ENCODE measurements around the gene ARRDC4.

ARRDC4 gene, protein sequence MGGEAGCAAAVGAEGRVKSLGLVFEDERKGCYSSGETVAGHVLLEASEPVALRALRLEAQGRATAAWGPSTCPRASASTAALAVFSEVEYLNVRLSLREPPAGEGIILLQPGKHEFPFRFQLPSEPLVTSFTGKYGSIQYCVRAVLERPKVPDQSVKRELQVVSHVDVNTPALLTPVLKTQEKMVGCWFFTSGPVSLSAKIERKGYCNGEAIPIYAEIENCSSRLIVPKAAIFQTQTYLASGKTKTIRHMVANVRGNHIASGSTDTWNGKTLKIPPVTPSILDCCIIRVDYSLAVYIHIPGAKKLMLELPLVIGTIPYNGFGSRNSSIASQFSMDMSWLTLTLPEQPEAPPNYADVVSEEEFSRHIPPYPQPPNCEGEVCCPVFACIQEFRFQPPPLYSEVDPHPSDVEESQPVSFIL

GRCh38 chr15:97960364-97961066, at the start of gene ARRDC4:
ARRDC4 (plus strand) TSS chr15:97960703; CDS start chr15:97960862, 159 bp downstream.
- H3K9me3 ChIP-seq = no peaks in the 10 kb centered on the region
- no peaks in the 10 kb centered on the region for H3K27me3 ChIP-seq (ENCODE audit: low read depth)
- H3K4me3 ChIP-seq = peak within 1 kb of the TSS; percentile 43
- in situ Hi-C loops (cut with MboI; ENCODE audit: low sequenced_read_pairs) = no loop called here
- peaks cover 4% of the 10 kb centered on the region; the same call in 1 of the 2 replicates for H3K4me1 ChIP-seq
- no peaks in the 10 kb centered on the region for H3K36me3 ChIP-seq (replicated peaks)
- DNase-seq (ENCODE audit: low spot score in 2 of 2) = peak; percentile 96 to 99

DNA sequence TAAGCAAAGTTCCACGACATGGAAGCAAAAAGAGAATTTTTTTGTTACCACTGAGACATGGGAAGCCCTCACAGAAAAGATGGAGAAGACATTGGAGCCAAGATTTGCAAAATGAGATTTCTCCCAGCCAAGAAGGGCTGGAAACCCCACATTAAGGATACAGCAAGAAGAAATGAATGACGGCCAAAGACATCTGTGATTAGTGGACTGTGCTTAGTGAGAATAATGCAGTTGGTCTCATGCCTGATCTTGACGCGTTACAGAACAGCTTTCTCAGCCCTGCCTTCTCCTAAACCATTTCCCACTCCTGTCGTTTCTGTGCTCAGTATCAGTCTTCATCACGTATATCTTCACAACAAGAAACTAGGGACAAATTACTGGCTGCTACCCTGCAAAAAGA, 45.8 kb upstream of the ARRDC4 start:
- H3K36me3 ChIP-seq (replicated peaks) = no peaks in the 10 kb centered on the region
- no peak overlapping the region for H3K4me3 ChIP-seq
- no peaks in the 10 kb centered on the region for H3K9me3 ChIP-seq
- no peaks in the 10 kb centered on the region; the same call in 1 of the 2 replicates for H3K27me3 ChIP-seq (ENCODE audit: low read depth)
- DNase-seq (ENCODE audit: low spot score in 2 of 2) = no peak
- in situ Hi-C loops (cut with MboI; ENCODE audit: low sequenced_read_pairs) = loop anchor here (25.0 kb wide), 1 partner anchor 173 kb away; no protein-coding TSS in a partner anchor
- no peaks in the 10 kb centered on the region for H3K4me1 ChIP-seq

- Histone ChIP-seq H3K36me3 (replicated peaks) (no peaks in the 10 kb centered on the region), H3K4me3 (no peak overlapping the region), H3K27me3 (ENCODE audit: low read depth) (no peaks in the 10 kb centered on the region; the same call in 1 of the 2 replicates), H3K4me1 (no peaks in the 10 kb centered on the region), H3K9me3 (no peaks in the 10 kb centered on the region)
- DNase-seq (ENCODE audit: low spot score in 2 of 2) = no peak
- in situ Hi-C loops (cut with MboI; ENCODE audit: low sequenced_read_pairs) = loop anchor here (25.0 kb wide), 1 partner anchor 172 kb away; no protein-coding TSS in a partner anchor
Observed at GRCh38 chr15:97915261-97915660, 45.2 kb upstream of the ARRDC4 start.

DNA sequence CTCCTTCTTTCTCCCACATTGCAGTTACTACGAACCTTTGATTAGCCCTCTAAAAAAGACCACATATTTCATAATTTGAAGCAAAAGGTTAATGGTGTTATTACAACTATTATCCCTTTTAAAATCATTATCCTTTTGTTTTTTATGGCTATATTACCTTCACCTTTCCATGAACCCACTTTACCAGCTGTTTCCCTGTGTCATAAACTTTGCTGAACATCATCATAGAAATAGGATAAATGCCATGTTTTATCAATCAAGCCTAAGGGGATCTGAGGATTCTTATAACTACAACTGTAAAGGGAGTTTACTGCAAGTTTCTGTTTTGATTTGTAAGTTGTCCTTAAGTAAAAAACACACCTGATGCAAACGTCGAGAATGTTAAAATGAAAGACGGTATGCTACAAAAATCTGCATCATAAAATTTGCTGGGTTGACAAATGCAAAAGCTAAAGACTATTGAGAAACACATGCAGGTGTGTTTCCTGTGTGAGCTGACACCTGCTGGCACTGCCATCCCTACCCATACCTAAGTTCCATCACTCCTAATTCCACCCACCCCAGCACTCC, 39.1 kb upstream of the ARRDC4 start:
- in situ Hi-C loops (cut with MboI; ENCODE audit: low sequenced_read_pairs) = loop anchor here (25.0 kb wide), 1 partner anchor 166 kb away; no protein-coding TSS in a partner anchor
- Histone ChIP-seq H3K9me3 (no peaks in the 10 kb centered on the region), H3K4me3 (no peak overlapping the region), H3K4me1 (no peaks in the 10 kb centered on the region), H3K27me3 (ENCODE audit: low read depth) (no peaks in the 10 kb centered on the region), H3K36me3 (replicated peaks) (no peaks in the 10 kb centered on the region)
- no peak for DNase-seq (ENCODE audit: low spot score in 2 of 2)

- in situ Hi-C loops (cut with MboI; ENCODE audit: low sequenced_read_pairs) = no loop called here
Observed at GRCh38 chr15:97929456-97930229, 30.9 kb upstream of the ARRDC4 start.

DNA sequence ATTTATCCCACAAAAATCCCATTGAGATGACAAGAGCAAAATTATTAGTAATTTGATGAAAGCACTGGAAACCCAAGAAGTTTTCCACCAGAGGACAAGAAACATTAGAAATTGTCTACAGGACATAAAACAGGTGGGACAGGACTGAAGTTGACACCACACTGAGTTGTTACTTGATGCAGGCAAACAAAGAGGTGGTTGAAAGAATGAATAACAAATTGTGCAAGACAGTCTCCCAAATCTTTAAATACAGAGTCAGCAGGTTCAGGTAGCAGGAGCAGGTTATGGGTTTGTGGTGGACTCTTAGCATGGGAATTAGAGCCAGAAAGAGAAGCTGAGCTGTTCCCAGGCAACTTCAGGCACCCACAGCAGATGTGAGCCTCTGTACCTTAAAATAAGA, 30.3 kb upstream of the ARRDC4 start:
- Histone ChIP-seq H3K9me3 (no peaks in the 10 kb centered on the region), H3K36me3 (replicated peaks) (no peaks in the 10 kb centered on the region), H3K27me3 (ENCODE audit: low read depth) (no peaks in the 10 kb centered on the region), H3K4me3 (no peak overlapping the region), H3K4me1 (no peaks in the 10 kb centered on the region)
- in situ Hi-C loops (cut with MboI; ENCODE audit: low sequenced_read_pairs) = no loop called here
- DNase-seq (ENCODE audit: low spot score in 2 of 2) = no peak

More at GRCh38 chr15:97929456-97930229, 30.9 kb upstream of the ARRDC4 start:
- H3K27me3 ChIP-seq (ENCODE audit: low read depth) = no peaks in the 10 kb centered on the region
- no peaks in the 10 kb centered on the region for H3K4me1 ChIP-seq
- no peaks in the 10 kb centered on the region for H3K36me3 ChIP-seq (replicated peaks)
- no peak overlapping the region for H3K4me3 ChIP-seq
- no peaks in the 10 kb centered on the region for H3K9me3 ChIP-seq
- no peak for DNase-seq (ENCODE audit: low spot score in 2 of 2)

DNA sequence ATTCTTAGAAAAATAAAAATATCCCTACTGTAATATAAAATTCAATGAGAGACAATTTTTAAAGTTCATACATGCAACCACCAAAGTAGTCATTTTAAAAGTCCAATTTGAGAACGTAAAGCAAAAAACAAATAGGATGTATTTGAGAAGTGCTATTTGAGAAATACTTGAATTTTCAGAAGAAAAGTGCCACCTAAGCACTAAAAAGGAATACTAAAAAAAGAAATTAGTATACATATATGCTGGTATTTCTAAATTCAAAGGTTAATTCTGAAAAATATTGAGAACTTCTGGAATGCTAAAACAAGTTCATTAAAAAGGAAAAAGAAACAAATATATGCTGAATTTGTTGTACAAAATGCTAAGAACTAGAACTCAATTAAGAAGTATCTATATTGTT, 29.2 kb upstream of the ARRDC4 start:
- H3K27me3 ChIP-seq (ENCODE audit: low read depth) = no peaks in the 10 kb centered on the region
- DNase-seq (ENCODE audit: low spot score in 2 of 2) = no peak
- in situ Hi-C loops (cut with MboI; ENCODE audit: low sequenced_read_pairs) = no loop called here
- H3K36me3 ChIP-seq (replicated peaks) = no peaks in the 10 kb centered on the region
- H3K9me3 ChIP-seq = no peaks in the 10 kb centered on the region
- H3K4me1 ChIP-seq = no peaks in the 10 kb centered on the region
- no peak overlapping the region for H3K4me3 ChIP-seq

GRCh38 chr15:97933589-97933988, 26.9 kb upstream of the ARRDC4 start:
- Histone ChIP-seq H3K4me1 (no peaks in the 10 kb centered on the region), H3K36me3 (replicated peaks) (no peaks in the 10 kb centered on the region), H3K9me3 (no peaks in the 10 kb centered on the region), H3K27me3 (ENCODE audit: low read depth) (no peaks in the 10 kb centered on the region), H3K4me3 (no peak overlapping the region)
- DNase-seq (ENCODE audit: low spot score in 2 of 2) = no peak
- in situ Hi-C loops (cut with MboI; ENCODE audit: low sequenced_read_pairs) = no loop called here

DNA sequence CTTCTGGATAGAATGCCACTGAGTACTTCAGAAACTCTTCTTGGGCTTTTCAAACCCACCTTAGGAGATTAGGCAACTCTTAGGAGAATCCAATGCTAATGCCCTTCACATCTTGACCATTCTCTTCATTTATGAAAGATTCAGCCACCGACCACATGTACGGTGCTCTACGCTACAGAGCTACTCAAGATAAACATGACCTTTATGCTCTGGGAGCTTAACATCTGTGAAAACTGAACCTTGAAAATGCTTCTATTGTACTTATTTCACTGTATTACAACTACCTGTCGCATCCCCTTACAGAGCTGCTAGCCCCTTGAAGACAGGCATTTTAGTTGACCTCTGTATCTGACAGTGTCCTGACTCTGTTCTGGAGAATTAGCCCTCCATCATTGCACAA, 19.5 kb upstream of the ARRDC4 start:
- no peaks in the 10 kb centered on the region for H3K4me1 ChIP-seq
- no peak for DNase-seq (ENCODE audit: low spot score in 2 of 2)
- in situ Hi-C loops (cut with MboI; ENCODE audit: low sequenced_read_pairs) = no loop called here
- no peaks in the 10 kb centered on the region for H3K27me3 ChIP-seq (ENCODE audit: low read depth)
- H3K9me3 ChIP-seq = no peaks in the 10 kb centered on the region
- H3K36me3 ChIP-seq (replicated peaks) = no peaks in the 10 kb centered on the region
- no peak overlapping the region for H3K4me3 ChIP-seq

GRCh38 chr15:97941572-97941971, 18.9 kb upstream of the ARRDC4 start:
- H3K9me3 ChIP-seq = no peaks in the 10 kb centered on the region
- no peak overlapping the region for H3K4me3 ChIP-seq
- no peaks in the 10 kb centered on the region for H3K27me3 ChIP-seq (ENCODE audit: low read depth)
- H3K36me3 ChIP-seq (replicated peaks) = no peaks in the 10 kb centered on the region
- DNase-seq (ENCODE audit: low spot score in 2 of 2) = no peak
- no peaks in the 10 kb centered on the region for H3K4me1 ChIP-seq
- in situ Hi-C loops (cut with MboI; ENCODE audit: low sequenced_read_pairs) = no loop called here

GRCh38 chr15:97944724-97945123, 15.8 kb upstream of the ARRDC4 start:
- Histone ChIP-seq H3K4me1 (no peaks in the 10 kb centered on the region), H3K27me3 (ENCODE audit: low read depth) (no peaks in the 10 kb centered on the region), H3K36me3 (replicated peaks) (no peaks in the 10 kb centered on the region), H3K9me3 (no peaks in the 10 kb centered on the region), H3K4me3 (no peak overlapping the region)
- in situ Hi-C loops (cut with MboI; ENCODE audit: low sequenced_read_pairs) = no loop called here
- DNase-seq (ENCODE audit: low spot score in 2 of 2) = no peak

GRCh38 chr15:97947465-97948260, 12.8 kb upstream of the ARRDC4 start:
- H3K9me3 ChIP-seq = no peaks in the 10 kb centered on the region
- no peaks in the 10 kb centered on the region for H3K27me3 ChIP-seq (ENCODE audit: low read depth)
- no peak for DNase-seq (ENCODE audit: low spot score in 2 of 2)
- no peak overlapping the region for H3K4me3 ChIP-seq
- in situ Hi-C loops (cut with MboI; ENCODE audit: low sequenced_read_pairs) = no loop called here
- no peaks in the 10 kb centered on the region for H3K36me3 ChIP-seq (replicated peaks)
- H3K4me1 ChIP-seq = no peaks in the 10 kb centered on the region

GRCh38 chr15:97953254-97953653, 7.2 kb upstream of the ARRDC4 start:
- no peak overlapping the region for H3K4me3 ChIP-seq
- in situ Hi-C loops (cut with MboI; ENCODE audit: low sequenced_read_pairs) = no loop called here
- H3K36me3 ChIP-seq (replicated peaks) = no peaks in the 10 kb centered on the region
- no peaks in the 10 kb centered on the region for H3K27me3 ChIP-seq (ENCODE audit: low read depth)
- no peaks in the 10 kb centered on the region for H3K4me1 ChIP-seq
- H3K9me3 ChIP-seq = no peaks in the 10 kb centered on the region
- DNase-seq (ENCODE audit: low spot score in 2 of 2) = no peak

Data from HAP-1 (cell line).